Measurements from ENCODE around the gene CFB.
"Not testable (repeated sequence)": the region's sequence is repeated elsewhere in the genome, so short reads cannot be mapped to it uniquely, and the experiment has no call there.

Gene CFB

DNA sequence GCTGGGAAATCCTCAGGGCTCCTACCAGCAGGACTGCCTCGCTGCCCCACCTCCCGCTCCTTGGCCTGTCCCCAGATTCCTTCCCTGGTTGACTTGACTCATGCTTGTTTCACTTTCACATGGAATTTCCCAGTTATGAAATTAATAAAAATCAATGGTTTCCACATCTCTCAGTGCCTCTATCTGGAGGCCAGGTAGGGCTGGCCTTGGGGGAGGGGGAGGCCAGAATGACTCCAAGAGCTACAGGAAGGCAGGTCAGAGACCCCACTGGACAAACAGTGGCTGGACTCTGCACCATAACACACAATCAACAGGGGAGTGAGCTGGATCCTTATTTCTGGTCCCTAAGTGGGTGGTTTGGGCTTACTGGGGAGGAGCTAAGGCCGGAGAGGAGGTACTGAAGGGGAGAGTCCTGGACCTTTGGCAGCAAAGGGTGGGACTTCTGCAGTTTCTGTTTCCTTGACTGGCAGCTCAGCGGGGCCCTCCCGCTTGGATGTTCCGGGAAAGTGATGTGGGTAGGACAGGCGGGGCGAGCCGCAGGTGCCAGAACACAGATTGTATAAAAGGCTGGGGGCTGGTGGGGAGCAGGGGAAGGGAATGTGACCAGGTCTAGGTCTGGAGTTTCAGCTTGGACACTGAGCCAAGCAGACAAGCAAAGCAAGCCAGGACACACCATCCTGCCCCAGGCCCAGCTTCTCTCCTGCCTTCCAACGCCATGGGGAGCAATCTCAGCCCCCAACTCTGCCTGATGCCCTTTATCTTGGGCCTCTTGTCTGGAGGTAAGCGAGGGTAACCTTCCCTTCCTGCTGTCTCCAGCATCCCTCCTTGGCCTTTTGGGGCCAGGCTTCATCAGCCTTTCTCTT is at the start of gene CFB:
CFB (plus strand) TSS at position 589 of the 863 bp plus-strand sequence; CDS start at position 716, 127 bp downstream.
- no peak for DNase-seq

DNA sequence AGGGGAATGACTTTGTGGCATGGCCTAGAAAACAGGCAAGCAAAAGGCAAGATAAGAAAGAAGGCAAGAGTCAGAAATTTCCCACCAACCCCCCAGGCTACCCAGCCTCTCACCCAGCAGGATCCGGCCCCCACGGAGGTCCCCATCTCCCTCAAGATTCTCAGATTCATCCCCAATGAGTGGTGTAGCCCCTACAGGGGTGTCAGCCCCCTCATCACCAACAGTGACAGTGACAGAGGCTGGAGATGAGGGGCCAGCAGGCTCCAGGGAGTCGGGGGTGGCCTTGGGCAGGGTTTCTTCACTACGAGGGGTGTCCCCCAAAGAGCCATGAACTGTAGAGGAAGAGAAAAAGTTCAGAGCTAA is 49.4 kb upstream of the CFB start:
- no peak for DNase-seq

DNA sequence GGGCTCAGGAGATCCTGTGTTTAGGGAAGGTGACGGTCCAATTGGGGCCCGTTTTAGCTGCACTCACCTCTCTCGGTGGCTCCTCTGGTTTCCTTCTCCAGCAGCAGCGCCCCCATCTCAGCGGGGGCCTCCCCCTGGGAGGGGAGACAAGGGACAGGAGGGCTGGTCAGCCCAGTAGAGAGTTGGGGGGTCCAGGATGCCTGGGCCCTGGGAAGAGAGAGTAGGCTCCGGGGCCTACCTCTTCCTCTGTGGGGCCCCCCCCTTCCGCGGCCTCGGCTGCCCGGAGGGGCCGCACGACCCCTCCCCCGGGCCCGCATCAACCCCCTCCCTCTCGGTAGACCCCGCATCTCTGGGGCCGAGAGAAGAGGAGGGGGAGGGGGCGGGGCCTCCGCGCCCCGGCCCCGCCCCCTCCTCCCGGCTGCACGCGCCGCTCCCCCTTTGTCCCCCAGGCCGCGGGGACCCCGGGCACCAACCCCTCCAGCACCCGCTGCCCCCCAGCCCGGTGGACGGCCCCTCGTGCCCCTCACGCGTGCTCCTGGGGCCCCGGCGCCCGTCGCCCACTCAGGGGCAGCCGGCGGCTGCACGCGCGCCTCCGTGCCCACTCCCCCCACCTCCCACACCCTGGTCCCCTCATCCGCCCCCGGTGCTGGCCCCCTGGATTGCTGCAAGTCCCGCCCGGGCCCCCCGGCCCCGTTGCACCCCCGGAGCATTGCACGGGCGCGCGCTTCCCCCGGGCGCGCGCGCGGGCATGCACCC is 48.9 kb upstream of the CFB start:
- no peak for DNase-seq

- peak; percentile 59 for DNase-seq
Observed at GRCh38 chr6:31897612-31898382, 48.1 kb upstream of the CFB start, which contains the start of gene EHMT2. Gene EHMT2, minus strand, starts transcription at chr6:31897698. Its CDS starts 21 bp downstream, at chr6:31897677.

DNA sequence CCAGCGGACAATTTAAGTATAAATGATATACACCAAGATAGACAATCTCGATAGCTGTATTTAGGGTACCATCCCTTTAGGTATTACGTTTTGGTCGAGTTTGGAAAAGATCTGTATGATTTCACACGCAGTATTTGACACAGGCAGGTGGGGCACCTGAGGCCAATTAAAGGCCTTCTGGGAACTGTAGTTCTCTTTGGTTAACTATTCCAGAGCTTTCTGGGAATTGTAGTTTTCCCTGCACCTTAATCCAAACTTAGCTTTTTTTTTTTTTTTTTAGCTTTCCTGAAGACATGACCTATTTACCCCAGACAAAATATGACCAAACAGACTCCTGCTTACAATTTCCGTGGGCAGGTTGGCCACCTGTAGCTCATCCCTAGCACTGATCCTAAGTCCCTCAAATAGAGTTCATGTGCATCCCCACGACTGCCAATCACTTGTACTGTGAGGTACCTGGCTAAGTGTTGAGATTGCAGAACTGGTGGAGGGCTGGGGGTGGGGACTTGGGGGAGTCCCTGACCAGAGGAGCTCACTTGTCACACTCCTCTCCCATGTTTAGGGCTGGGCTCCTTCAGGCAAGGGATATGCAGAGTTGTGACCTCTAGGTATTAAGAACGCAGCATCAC is 47.4 kb upstream of the CFB start:
- DNase-seq = no peak

- no peak for DNase-seq
Observed at GRCh38 chr6:31899215-31899614, 46.7 kb upstream of the CFB start.

DNA sequence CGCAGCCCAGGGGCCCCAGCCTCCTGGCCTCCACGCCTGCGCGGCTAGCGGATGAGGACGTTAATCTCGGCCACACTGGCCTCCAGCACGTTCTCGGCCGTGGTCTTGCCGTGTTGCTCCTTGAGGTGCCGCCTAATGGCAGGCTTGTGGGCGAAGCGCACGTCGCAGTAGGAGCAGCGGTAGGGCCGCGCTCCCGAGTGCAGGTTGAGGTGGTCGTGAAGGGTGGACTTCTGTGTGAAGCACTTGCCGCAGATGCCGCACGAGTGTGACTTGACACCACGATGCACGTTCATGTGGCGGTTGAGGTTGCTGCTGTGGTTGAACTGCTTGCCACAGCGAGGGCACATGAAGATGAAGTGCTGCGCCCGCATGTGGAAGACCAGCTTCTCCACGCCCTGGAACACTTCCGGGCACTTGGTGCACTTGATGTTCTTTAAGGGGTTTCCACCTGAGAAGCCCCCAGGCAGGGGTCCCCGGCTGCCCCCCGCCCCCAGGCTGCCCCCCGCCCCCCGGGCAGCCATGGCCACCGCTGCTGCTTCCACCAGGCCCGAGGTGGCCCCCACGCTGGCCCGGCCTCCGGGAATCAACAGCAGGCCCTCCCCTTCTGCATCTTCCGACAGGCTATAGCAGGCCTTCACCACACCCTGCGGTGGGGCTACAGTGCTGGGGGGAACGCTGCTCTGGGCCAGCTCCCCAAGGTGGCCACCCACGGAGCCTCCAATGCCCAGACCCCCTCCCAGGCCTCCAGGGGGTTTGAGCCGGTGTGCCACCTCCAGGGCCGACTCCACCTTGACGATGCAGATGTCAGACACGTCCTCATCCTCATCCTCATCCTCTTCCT is 45.8 kb upstream of the CFB start:
- DNase-seq = no peak

DNA sequence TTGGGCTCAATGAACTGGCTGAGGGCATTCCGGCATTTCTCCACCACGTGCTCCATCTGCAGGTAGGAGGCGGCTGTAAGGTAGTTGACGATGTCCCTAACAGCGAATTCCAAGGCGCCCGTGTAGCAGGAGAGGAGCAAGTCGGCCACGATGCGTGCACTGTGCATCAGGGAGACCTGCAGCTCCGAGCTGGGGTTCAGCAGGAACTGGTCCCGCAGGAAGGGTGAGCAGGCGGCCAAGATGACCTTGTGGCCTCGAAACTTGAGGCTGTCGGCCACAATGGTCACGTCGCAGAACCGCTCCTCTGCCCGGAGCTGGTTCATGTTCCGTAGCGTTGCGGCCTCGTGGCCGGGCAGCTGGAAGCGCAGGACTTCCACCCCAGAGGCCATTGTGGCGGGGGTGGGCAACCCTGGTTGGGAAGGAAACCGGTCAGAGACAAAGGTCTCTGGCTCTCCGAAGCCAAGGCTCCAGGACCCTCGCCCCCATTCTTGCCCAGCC is 44.9 kb upstream of the CFB start:
- no peak for DNase-seq

DNA sequence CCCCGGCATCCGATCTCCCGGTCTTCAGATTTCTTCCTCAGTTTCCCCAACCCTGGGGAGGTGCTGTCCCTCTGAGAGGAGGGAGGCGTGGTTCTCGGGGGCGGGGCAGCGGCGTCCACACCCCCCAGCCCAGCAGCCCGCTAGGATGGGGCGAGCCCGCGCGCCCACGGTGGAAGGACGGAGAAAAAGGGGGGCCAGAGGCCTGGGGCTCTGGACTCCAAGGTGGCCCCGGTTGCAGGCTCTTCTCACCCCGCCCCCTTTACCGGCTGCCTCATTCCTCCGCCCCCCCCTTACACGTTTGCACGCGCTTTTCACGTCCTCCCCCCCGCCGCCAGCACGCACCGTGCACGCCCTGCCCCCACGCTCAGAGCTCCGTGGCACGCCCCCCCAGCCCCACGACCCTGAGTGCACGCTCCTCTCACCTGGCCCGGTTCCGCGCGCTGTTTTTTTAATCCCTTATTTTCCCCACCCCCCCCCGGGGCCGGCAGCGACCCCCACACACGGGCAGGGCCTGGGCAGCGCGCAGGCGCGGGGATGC is 44.4 kb upstream of the CFB start:
- DNase-seq = no peak

DNA sequence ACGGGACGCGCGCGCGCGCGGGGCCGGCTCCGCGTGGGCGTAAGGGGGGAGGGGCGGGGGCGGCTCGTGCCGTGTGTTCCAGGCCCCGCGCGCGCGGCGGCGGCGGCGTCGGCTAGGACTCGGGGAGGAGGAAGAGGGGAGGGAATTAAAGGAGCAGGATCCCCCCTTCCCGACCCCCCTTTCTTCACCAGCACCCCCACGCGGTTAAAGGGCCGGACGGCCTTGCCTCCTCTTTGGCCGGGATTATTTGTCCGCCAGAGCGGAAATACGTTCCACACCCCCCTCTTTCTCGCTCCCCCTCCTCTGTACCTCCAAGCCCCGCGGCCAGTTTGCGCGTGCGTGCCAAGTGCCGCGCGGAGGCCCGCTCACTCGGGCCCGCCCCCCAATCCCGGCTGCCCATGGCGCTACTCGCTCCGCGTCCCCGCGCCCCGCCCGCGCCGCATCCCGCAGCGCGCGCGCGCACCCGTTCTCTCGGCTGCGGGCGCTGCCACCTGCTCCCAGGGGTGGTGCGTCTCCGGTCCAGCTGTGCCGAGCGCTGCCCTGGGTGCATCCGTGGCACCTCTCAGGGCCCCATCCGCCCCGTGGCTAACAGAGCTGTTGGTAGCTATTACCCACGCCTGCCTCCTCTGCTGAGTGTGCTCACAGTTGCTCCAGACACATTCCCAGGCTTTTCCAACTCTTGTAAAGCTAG is 43.8 kb upstream of the CFB start, which contains the start of gene ZBTB12:
ZBTB12 (minus strand) TSS at position 134 of the 691 bp plus-strand sequence. CDS start 781 bp downstream, outside the sequence.
- DNase-seq = peak; percentile 85

- no peak for DNase-seq
Observed at GRCh38 chr6:31903957-31904356, 41.9 kb upstream of the CFB start.

GRCh38 chr6:31905041-31905440 is 40.9 kb upstream of the CFB start:
- DNase-seq = no peak

- no peak for DNase-seq
Observed at GRCh38 chr6:31906122-31906521, 39.8 kb upstream of the CFB start.

GRCh38 chr6:31906727-31907126 is 39.2 kb upstream of the CFB start:
- DNase-seq = not testable (repeated sequence)

DNA sequence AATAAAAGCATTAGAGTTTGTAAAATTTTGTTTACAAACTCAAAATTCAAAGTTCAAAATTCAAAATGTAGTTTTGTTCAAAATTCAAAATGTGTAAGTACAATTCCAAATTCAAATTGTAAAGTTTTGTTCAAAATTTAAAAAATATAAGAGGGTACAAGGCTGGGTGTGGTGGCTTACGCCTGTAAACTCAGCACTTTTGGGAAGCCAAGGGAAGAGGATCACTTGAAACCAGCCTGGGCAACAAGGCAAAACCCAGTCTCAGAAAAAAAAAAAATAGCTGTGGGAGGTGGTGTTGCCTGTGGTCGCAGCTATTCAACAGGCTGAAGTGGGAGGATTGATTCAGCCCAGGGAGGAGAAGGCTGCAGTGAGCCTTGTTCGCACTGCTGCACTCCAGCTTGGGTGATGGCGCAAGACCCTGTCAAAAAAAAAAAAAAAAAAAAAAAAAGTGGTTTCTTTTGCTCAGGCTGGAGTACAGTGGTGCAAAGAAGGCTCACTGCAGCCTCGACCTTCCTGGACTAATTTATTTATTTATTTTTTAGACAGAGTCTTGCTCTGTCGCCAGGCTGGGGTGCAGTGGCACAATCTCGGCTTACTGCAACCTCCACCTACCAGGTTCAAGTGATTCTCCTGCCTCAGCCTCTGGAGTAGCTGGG is 38.6 kb upstream of the CFB start:
- no peak for DNase-seq

DNA sequence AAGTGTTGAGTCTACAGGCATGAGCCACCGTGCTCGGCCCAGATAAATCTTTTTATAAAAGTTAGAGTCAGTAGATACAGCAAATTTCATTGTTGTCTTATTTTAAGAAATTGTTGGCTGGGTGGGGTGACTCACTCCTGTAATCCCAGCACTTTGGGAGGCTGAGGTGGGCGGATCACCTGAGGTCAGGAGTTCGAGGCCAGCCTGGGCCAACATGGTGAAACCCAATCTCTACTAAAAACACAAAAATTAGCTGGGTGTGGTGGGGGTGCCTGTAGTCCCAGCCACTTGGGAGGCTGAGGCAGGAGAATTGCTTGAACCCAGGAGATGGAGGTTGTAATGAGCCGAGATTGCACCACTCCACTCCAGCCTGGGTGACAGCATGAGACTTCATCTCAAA is 37.6 kb upstream of the CFB start:
- not testable (repeated sequence) for DNase-seq

GRCh38 chr6:31908791-31909190 is 37.1 kb upstream of the CFB start:
- no peak for DNase-seq

- not testable (repeated sequence) for DNase-seq
Observed at GRCh38 chr6:31909298-31909697, 36.6 kb upstream of the CFB start.

DNA sequence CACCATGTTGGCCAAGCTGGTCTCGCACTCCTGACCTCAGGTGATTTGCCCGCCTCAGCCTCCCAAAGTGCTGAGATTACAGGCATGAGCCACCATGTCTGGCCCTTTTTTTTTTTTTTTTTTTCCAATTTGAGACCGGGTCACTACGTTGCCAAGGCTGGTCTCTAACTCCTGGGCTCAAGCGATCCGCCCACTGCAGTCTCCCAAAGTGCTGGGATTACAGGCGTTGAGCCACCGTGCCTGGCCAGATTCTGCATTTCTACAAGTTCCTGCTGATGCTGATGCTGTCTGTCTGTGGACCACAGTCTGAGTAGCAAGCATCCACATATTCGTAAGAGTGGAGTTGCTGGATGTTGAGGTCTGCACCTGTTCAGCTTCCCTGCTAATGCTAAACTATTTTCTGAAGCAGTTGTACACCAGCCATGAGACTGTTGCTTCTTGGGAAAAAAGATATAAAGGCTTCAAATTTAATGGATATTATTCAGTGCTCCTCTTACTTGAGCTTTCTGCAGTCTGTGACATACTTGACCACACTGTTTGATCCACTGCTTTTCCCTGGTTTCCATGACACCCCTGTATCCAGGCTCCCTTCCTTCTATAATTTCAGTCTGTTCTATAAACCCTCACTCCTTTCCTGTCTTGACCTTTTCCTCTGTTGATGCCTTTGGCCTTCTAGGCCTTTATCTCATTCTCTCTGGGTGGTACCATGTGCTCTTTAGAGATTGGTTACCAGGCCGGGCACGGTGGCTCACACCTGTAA is 33.9 kb upstream of the CFB start:
- DNase-seq = no peak
